Body of pancreas (tissue), 4 donors: Measurements from ENCODE around the gene RHOT2.

Source experiments
- CTCF ChIP-seq, 7 experiments: fragments of 450-650 bp in 4 of 7; fragments of 200-600 bp in 3 of 7; sonication (generic) in 3 of 7; IDR thresholded peaks; one replicate each; pipeline ENCODE4 v1.5.1; 2016 to 2019; ENCODE audit warnings: antibody characterized with exemption in 7 of 7
- POLR2A ChIP-seq, 3 donors: fragments of 450-650 bp; IDR thresholded peaks; one replicate each; pipeline ENCODE4 v1.6.1; 2016; ENCODE audit warnings: antibody characterized with exemption in 3 of 3, mild to moderate bottlenecking in 2 of 3

- TF ChIP-seq CTCF (IDR thresholded peaks at IDR 0.05) (no peak), POLR2A (IDR thresholded peaks at IDR 0.05) (no peak)
Observed at GRCh38 chr16:710500-711075, 42.7 kb downstream of the RHOT2 start.
